ENCODE results near the gene LMTK2.

LMTK2 gene

GRCh38 chr7:98120559-98120958, 13.9 kb downstream of the LMTK2 start:
- TF ChIP-seq FOXP2 (optimal IDR thresholded peaks at IDR 0.05; ENCODE audit: borderline replicate concordance, extremely low read depth, extremely low read length, insufficient read depth) = no peak
- TF ChIP-seq, protein P1, sequence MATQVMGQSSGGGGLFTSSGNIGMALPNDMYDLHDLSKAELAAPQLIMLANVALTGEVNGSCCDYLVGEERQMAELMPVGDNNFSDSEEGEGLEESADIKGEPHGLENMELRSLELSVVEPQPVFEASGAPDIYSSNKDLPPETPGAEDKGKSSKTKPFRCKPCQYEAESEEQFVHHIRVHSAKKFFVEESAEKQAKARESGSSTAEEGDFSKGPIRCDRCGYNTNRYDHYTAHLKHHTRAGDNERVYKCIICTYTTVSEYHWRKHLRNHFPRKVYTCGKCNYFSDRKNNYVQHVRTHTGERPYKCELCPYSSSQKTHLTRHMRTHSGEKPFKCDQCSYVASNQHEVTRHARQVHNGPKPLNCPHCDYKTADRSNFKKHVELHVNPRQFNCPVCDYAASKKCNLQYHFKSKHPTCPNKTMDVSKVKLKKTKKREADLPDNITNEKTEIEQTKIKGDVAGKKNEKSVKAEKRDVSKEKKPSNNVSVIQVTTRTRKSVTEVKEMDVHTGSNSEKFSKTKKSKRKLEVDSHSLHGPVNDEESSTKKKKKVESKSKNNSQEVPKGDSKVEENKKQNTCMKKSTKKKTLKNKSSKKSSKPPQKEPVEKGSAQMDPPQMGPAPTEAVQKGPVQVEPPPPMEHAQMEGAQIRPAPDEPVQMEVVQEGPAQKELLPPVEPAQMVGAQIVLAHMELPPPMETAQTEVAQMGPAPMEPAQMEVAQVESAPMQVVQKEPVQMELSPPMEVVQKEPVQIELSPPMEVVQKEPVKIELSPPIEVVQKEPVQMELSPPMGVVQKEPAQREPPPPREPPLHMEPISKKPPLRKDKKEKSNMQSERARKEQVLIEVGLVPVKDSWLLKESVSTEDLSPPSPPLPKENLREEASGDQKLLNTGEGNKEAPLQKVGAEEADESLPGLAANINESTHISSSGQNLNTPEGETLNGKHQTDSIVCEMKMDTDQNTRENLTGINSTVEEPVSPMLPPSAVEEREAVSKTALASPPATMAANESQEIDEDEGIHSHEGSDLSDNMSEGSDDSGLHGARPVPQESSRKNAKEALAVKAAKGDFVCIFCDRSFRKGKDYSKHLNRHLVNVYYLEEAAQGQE (IDR thresholded peaks at IDR 0.05; ENCODE audit: insufficient read depth in 1 of 2, low read depth in 2 of 2, low read length in 2 of 2) = no peak

GRCh38 chr7:98123365-98123696, 16.7 kb downstream of the LMTK2 start:
- TF ChIP-seq, protein P1 (IDR thresholded peaks at IDR 0.05; ENCODE audit: insufficient read depth in 1 of 2, low read depth in 2 of 2, low read length in 2 of 2) = peak in 1 of 2 experiments; percentile 62; a peak in 2 of 4 replicates
- no peak for TF ChIP-seq TAF1 (IDR thresholded peaks at IDR 0.05; ENCODE audit: borderline replicate concordance, insufficient read depth, low read length)
- TF ChIP-seq POLR2AphosphoS5 (IDR thresholded peaks at IDR 0.05; ENCODE audit: low read depth, low read length) = no peak

- TF ChIP-seq POLR2AphosphoS5 (IDR thresholded peaks at IDR 0.05; ENCODE audit: low read depth, low read length) (no peak), SIN3A (IDR thresholded peaks at IDR 0.05; ENCODE audit: borderline replicate concordance, insufficient read depth, low read length) (no peak), TAF1 (IDR thresholded peaks at IDR 0.05; ENCODE audit: borderline replicate concordance, insufficient read depth, low read length) (no peak)
- TF ChIP-seq, protein P1 (IDR thresholded peaks at IDR 0.05; ENCODE audit: insufficient read depth in 1 of 2, low read depth in 2 of 2, low read length in 2 of 2) = no peak
Observed at GRCh38 chr7:98125759-98126158, 19.1 kb downstream of the LMTK2 start.

- no peak for TF ChIP-seq FOXP2 (optimal IDR thresholded peaks at IDR 0.05; ENCODE audit: borderline replicate concordance, extremely low read depth, extremely low read length, insufficient read depth)
- TF ChIP-seq, protein P1 (IDR thresholded peaks at IDR 0.05; ENCODE audit: insufficient read depth in 1 of 2, low read depth in 2 of 2, low read length in 2 of 2) = no peak
- TF ChIP-seq POLR2AphosphoS5 (IDR thresholded peaks at IDR 0.05; ENCODE audit: low read depth, low read length) = no peak
- no peak for TF ChIP-seq SIN3A (IDR thresholded peaks at IDR 0.05; ENCODE audit: borderline replicate concordance, insufficient read depth, low read length)
- TF ChIP-seq TAF1 (IDR thresholded peaks at IDR 0.05; ENCODE audit: borderline replicate concordance, insufficient read depth, low read length) = no peak
Observed at GRCh38 chr7:98126311-98127142, 19.9 kb downstream of the LMTK2 start.

DNA sequence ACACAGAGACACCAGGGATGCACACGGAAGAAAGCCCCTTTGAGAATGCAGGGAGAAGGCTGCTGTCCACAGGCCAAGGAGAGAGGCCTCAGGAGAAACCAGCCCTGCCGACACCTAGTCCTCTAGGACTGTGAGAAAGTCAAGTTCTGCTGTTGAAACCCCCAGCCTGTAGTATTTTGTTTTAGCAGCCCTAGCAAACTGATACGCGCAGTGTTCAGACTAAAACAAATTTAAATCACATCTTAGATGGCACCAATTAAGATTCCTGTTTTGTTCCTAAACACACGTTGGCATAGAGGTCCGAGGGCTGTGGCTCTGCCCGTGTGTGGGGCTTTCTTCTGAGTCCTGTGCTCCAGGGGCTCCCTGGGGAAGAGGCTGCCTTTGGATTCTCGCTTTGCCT, 21.7 kb downstream of the LMTK2 start:
- TF ChIP-seq, protein P1 (IDR thresholded peaks at IDR 0.05; ENCODE audit: insufficient read depth in 1 of 2, low read depth in 2 of 2, low read length in 2 of 2) = no peak
- TF ChIP-seq FOXP2 (optimal IDR thresholded peaks at IDR 0.05; ENCODE audit: borderline replicate concordance, extremely low read depth, extremely low read length, insufficient read depth) (no peak), TAF1 (IDR thresholded peaks at IDR 0.05; ENCODE audit: borderline replicate concordance, insufficient read depth, low read length) (no peak), POLR2AphosphoS5 (IDR thresholded peaks at IDR 0.05; ENCODE audit: low read depth, low read length) (no peak), SIN3A (IDR thresholded peaks at IDR 0.05; ENCODE audit: borderline replicate concordance, insufficient read depth, low read length) (no peak)
